ENCODE results near the gene METTL23. TPM values are rescaled to one million over a fixed set of nuclear protein-coding genes. Genes with fewer than 3 reads are reported as not detected.

Gene METTL23
- total RNA-seq, 1 donor from 2014 or later = 31.2 TPM

GRCh38 chr17:76751416-76751993, 24.9 kb downstream of the METTL23 start:
- TF ChIP-seq CTCF (IDR thresholded peaks at IDR 0.05) = no peak
- no peaks in the 10 kb centered on the region for H3K4me1 ChIP-seq
- H3K9me3 ChIP-seq = no peaks in the 10 kb centered on the region
- H3K27ac ChIP-seq = no peak overlapping the region
- H3K36me3 ChIP-seq = peaks cover 39 to 43% of the 10 kb centered on the region in 2 donors
- H3K4me3 ChIP-seq = no peak overlapping the region
- intact Hi-C loops (cut with DNase I) = no loop called here
- DNase-seq (ENCODE audit: low spot score in 2 of 2) = no peak
- no peaks in the 10 kb centered on the region for H3K27me3 ChIP-seq

- no peaks in the 10 kb centered on the region for H3K4me1 ChIP-seq
- TF ChIP-seq CTCF (IDR thresholded peaks at IDR 0.05) = no peak
- intact Hi-C loops (cut with DNase I) = no loop called here
- peaks cover 41 to 43% of the 10 kb centered on the region in 2 donors for H3K36me3 ChIP-seq
- DNase-seq (ENCODE audit: low spot score in 2 of 2) = no peak
- H3K27ac ChIP-seq = no peak overlapping the region
- H3K4me3 ChIP-seq = no peak overlapping the region
- no peaks in the 10 kb centered on the region for H3K27me3 ChIP-seq
- no peaks in the 10 kb centered on the region for H3K9me3 ChIP-seq
Observed at GRCh38 chr17:76752006-76752405, 25.4 kb downstream of the METTL23 start.

GRCh38 chr17:76753061-76753961, 26.7 kb downstream of the METTL23 start:
- Histone ChIP-seq H3K36me3 (peaks cover 33 to 51% of the 10 kb centered on the region in 2 donors), H3K9me3 (no peaks in the 10 kb centered on the region), H3K4me3 (no peak overlapping the region), H3K27ac (no peak overlapping the region), H3K27me3 (no peaks in the 10 kb centered on the region), H3K4me1 (no peaks in the 10 kb centered on the region)
- TF ChIP-seq CTCF (IDR thresholded peaks at IDR 0.05) = no peak
- intact Hi-C loops (cut with DNase I) = no loop called here
- no peak for DNase-seq (ENCODE audit: low spot score in 2 of 2)

- no peak for TF ChIP-seq CTCF (IDR thresholded peaks at IDR 0.05)
- H3K27me3 ChIP-seq = no peaks in the 10 kb centered on the region
- no peaks in the 10 kb centered on the region for H3K4me1 ChIP-seq
- H3K27ac ChIP-seq = no peak overlapping the region
- DNase-seq (ENCODE audit: low spot score in 2 of 2) = no peak
- intact Hi-C loops (cut with DNase I) = no loop called here
- peaks cover 36 to 55% of the 10 kb centered on the region in 2 donors for H3K36me3 ChIP-seq
- H3K9me3 ChIP-seq = no peaks in the 10 kb centered on the region
- H3K4me3 ChIP-seq = no peak overlapping the region
Observed at GRCh38 chr17:76755285-76755684, 28.6 kb downstream of the METTL23 start.

- no peak for DNase-seq (ENCODE audit: low spot score in 2 of 2)
- Histone ChIP-seq H3K4me3 (no peak overlapping the region), H3K4me1 (no peaks in the 10 kb centered on the region), H3K36me3 (peaks cover 36 to 59% of the 10 kb centered on the region in 2 donors), H3K9me3 (no peaks in the 10 kb centered on the region), H3K27me3 (no peaks in the 10 kb centered on the region), H3K27ac (no peak overlapping the region)
- intact Hi-C loops (cut with DNase I) = no loop called here
- no peak for TF ChIP-seq CTCF (IDR thresholded peaks at IDR 0.05)
Observed at GRCh38 chr17:76757256-76757655, 30.6 kb downstream of the METTL23 start.

Measured in ascending aorta (tissue), 2 donors.